ENCODE results near the gene COPA.
A peak's percentile ranks its signal among the peaks of the same experiment; 100 is the strongest.
"Not testable (repeated sequence)": the region's sequence is repeated elsewhere in the genome, so short reads cannot be mapped to it uniquely, and the experiment has no call there.

The COPA gene

GRCh38 chr1:160342953-160343869 lies at the start of gene COPA, which contains the start of gene NCSTN:
Gene COPA (minus strand): TSS chr1:160343250. CDS start chr1:160343170, 80 bp downstream.
Gene NCSTN (plus strand): TSS chr1:160343383. CDS start chr1:160343397, 14 bp downstream.
- H3K4me3 ChIP-seq (ENCODE audit: low read depth in 1 of 2, low read length in 1 of 2): peak within 1 kb of the TSS; percentile 93 to 98
- H3K27me3 ChIP-seq: no peaks in the 10 kb centered on the region
- H3K36me3 ChIP-seq: peaks cover 31% of the 10 kb centered on the region
- H3K27ac ChIP-seq: peak within 1 kb of the TSS; percentile 86
- TF ChIP-seq, protein P1, sequence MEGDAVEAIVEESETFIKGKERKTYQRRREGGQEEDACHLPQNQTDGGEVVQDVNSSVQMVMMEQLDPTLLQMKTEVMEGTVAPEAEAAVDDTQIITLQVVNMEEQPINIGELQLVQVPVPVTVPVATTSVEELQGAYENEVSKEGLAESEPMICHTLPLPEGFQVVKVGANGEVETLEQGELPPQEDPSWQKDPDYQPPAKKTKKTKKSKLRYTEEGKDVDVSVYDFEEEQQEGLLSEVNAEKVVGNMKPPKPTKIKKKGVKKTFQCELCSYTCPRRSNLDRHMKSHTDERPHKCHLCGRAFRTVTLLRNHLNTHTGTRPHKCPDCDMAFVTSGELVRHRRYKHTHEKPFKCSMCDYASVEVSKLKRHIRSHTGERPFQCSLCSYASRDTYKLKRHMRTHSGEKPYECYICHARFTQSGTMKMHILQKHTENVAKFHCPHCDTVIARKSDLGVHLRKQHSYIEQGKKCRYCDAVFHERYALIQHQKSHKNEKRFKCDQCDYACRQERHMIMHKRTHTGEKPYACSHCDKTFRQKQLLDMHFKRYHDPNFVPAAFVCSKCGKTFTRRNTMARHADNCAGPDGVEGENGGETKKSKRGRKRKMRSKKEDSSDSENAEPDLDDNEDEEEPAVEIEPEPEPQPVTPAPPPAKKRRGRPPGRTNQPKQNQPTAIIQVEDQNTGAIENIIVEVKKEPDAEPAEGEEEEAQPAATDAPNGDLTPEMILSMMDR (IDR thresholded peaks at IDR 0.05): peak; percentile 45
- peaks cover 66 to 82% of the 10 kb centered on the region in 2 experiments for H3K4me1 ChIP-seq (ENCODE audit: control insufficient read depth in 1 of 2, insufficient read depth in 1 of 2, low read depth in 1 of 2, low read length in 1 of 2)
- H3K9me3 ChIP-seq: no peaks in the 10 kb centered on the region

DNA sequence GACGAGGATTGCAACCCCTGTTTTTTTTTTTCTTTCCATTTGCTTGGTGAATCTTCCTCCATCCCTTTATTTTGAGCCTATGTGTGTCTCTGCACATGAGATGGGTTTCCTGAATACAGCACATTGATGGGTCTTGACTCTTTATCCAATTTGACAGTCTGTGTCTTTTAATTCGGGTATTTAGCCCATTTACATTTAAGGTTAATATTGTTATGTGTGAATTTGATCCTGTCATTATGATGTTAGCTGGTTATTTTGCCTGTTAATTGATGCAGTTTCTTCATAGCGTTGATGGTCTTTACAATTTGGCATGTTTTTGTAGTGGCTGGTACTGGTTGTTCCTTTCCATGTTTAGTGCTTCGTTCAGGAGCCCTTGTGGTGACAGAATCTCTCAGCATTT lies 45.4 kb upstream of the COPA start:
- not testable (repeated sequence) for H3K27ac ChIP-seq; H3K4me1 ChIP-seq (ENCODE audit: control insufficient read depth in 1 of 2, insufficient read depth in 1 of 2, low read depth in 1 of 2, low read length in 1 of 2); H3K9me3 ChIP-seq; H3K36me3 ChIP-seq; H3K4me3 ChIP-seq (ENCODE audit: low read depth in 1 of 2, low read length in 1 of 2)
- peaks cover 20% of the 10 kb centered on the region for H3K27me3 ChIP-seq

GRCh38 chr1:160384812-160385211 lies 41.8 kb upstream of the COPA start:
- not testable (repeated sequence) for H3K36me3 ChIP-seq; H3K4me3 ChIP-seq (ENCODE audit: low read depth in 1 of 2, low read length in 1 of 2); H3K9me3 ChIP-seq; H3K4me1 ChIP-seq (ENCODE audit: control insufficient read depth in 1 of 2, insufficient read depth in 1 of 2, low read depth in 1 of 2, low read length in 1 of 2); H3K27ac ChIP-seq; H3K27me3 ChIP-seq

DNA sequence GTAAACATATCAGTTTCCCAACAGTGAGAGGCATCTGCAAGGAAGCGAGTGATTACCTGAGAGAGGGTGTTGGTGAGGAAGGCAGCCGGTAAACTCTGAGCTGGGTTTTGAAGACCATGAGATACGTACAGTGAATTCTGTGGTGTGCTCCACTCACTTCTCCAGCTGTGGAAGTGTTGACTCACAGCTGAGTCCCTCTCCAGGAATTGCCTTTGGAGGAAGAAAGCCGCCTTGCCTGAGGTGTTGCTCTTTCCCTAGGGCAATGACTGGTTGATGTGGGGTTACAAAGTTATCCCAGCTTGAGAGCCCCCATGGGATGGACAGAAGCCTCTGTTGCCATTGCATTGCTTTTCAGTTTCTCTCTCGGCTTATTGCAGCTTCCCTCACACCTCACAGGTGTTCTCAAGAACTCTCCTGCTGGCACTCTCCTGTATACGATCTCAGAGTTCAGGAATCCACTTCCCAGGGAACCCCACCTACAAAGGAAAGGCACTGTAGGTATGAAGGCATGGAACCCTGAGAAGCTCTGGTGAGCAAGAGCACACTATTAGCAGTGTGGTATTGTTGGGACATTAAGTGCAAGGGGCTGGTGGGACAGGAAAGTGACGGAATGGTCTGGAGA lies 34.6 kb upstream of the COPA start:
- peaks cover 14 to 19% of the 10 kb centered on the region in 2 experiments for H3K4me1 ChIP-seq (ENCODE audit: control insufficient read depth in 1 of 2, insufficient read depth in 1 of 2, low read depth in 1 of 2, low read length in 1 of 2)
- H3K9me3 ChIP-seq: no peaks in the 10 kb centered on the region
- H3K4me3 ChIP-seq (ENCODE audit: low read depth in 1 of 2, low read length in 1 of 2): no peak overlapping the region
- no peak overlapping the region for H3K27ac ChIP-seq
- TF ChIP-seq, protein P1 (IDR thresholded peaks at IDR 0.05): no peak
- peaks cover 17% of the 10 kb centered on the region for H3K27me3 ChIP-seq
- no peaks in the 10 kb centered on the region for H3K36me3 ChIP-seq

DNA sequence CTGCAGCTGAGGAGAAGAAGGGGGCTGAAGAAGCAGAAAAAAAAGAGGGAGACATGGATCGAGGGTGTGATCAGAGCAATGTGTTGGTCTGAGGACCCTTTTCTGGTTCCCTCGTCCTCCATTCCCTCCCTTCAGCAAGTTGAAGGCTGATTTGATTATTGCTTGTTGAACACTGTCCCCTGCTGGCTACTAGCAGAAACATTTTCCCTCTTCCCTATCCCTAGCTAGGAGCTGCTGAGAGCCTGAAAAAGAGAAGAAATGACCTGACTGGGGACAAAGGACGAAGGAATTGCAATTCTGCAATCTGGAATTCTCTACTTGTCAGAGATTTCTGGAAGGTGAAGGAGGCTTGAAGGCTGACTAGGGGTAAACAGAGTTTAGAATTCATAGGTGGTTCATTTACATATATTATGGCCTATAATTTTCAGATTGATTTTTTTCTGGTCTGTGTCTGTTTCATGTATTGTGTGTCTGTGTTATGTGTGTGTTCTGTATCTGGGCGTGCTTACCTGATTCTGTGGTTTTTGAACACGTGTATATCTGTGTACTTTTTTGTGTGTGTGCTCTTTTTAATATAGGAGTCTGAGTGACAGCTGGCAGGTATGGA lies 33.6 kb upstream of the COPA start:
- Histone ChIP-seq H3K27ac (no peak overlapping the region), H3K4me3 (ENCODE audit: low read depth in 1 of 2, low read length in 1 of 2) (no peak overlapping the region), H3K27me3 (peaks cover 17% of the 10 kb centered on the region), H3K36me3 (no peaks in the 10 kb centered on the region), H3K9me3 (no peaks in the 10 kb centered on the region), H3K4me1 (ENCODE audit: control insufficient read depth in 1 of 2, insufficient read depth in 1 of 2, low read depth in 1 of 2, low read length in 1 of 2) (peaks cover 14 to 19% of the 10 kb centered on the region in 2 experiments)
- TF ChIP-seq, protein P1 (IDR thresholded peaks at IDR 0.05): peak; percentile 36

- Histone ChIP-seq H3K36me3 (no peaks in the 10 kb centered on the region), H3K27ac (peak overlapping the region; percentile 60), H3K4me3 (ENCODE audit: low read depth in 1 of 2, low read length in 1 of 2) (peak overlapping the region; percentile 9 to 18), H3K9me3 (no peaks in the 10 kb centered on the region), H3K4me1 (ENCODE audit: control insufficient read depth in 1 of 2, insufficient read depth in 1 of 2, low read depth in 1 of 2, low read length in 1 of 2) (peaks cover 14 to 19% of the 10 kb centered on the region in 2 experiments), H3K27me3 (peaks cover 17% of the 10 kb centered on the region)
- TF ChIP-seq, protein P1 (IDR thresholded peaks at IDR 0.05): no peak
These were observed 32.9 kb upstream of the COPA start for GRCh38 chr1:160375788-160376524.

Data from neutrophil (primary cell).